HUES48 (cell line): ENCODE data around the gene CAB39L.

Source experiments
- H3K27ac ChIP-seq: one replicate; pipeline ENCODE4 v1.7.0; 2013; ENCODE audit warnings: low read depth, low read length, inconsistent platforms
- H3K27me3 ChIP-seq: 2 replicates; pipeline ENCODE4 v1.6.1; 2013; ENCODE audit warnings: mild to moderate bottlenecking, low read length; ENCODE audit not compliant: control insufficient read depth, insufficient read depth
- H3K36me3 ChIP-seq: 2 replicates; pipeline ENCODE4 v1.6.1; 2013; ENCODE audit warnings: low read length; ENCODE audit not compliant: control insufficient read depth, insufficient read depth
- H3K4me1 ChIP-seq: 2 replicates; pipeline ENCODE4 v1.6.1; 2013; ENCODE audit warnings: mild to moderate bottlenecking, low read length; ENCODE audit not compliant: control insufficient read depth, insufficient read depth
- H3K4me3 ChIP-seq: 2 replicates; pipeline ENCODE4 v1.5.1; 2013; ENCODE audit warnings: mild to moderate bottlenecking, low read depth, low read length
- H3K9ac ChIP-seq: 2 replicates; pipeline ENCODE4 v1.6.1; 2013; ENCODE audit warnings: mild to moderate bottlenecking, low read depth, low read length, moderate library complexity
- H3K9me3 ChIP-seq: 2 replicates; pipeline ENCODE4 v1.6.1; 2013; ENCODE audit warnings: low read length; ENCODE audit not compliant: control insufficient read depth, insufficient read depth

Gene CAB39L

GRCh38 chr13:49308921-49309408, 134.9 kb downstream of the CAB39L start:
- H3K36me3 ChIP-seq, result no peaks in the 10 kb centered on the region
- no peaks in the 10 kb centered on the region for H3K9me3 ChIP-seq
- H3K27me3 ChIP-seq, result no peaks in the 10 kb centered on the region
- no peak overlapping the region for H3K9ac ChIP-seq
- no peak overlapping the region for H3K4me3 ChIP-seq
- H3K27ac ChIP-seq, result no peak overlapping the region
- H3K4me1 ChIP-seq, result no peaks in the 10 kb centered on the region

GRCh38 chr13:49308097-49308875, 135.6 kb downstream of the CAB39L start:
- Histone ChIP-seq H3K4me3 (no peak overlapping the region), H3K27ac (no peak overlapping the region), H3K9ac (no peak overlapping the region)

DNA sequence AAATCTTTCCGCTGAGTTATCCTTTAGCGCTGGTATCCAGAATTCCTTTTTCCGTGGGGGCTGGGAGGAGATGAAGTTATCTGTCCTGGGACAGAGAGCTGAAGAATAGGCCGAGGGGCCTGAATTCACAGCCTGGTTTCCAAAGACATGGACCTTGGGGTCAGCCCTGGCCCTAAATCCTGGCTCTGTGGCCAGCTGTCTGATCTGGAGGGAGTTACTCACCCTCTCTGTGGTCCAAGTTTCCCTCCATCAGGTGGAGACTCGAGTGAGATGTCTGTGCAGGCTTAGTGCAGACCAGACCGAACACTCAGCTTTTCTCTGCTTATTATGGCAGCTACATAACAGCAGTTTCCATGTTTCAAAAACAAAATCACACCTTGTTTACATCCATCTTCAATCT, 136.5 kb downstream of the CAB39L start:
- no peak overlapping the region for H3K9ac ChIP-seq
- no peak overlapping the region for H3K4me3 ChIP-seq
- no peaks in the 10 kb centered on the region for H3K36me3 ChIP-seq
- no peaks in the 10 kb centered on the region for H3K4me1 ChIP-seq
- H3K27ac ChIP-seq, result no peak overlapping the region
- H3K9me3 ChIP-seq, result no peaks in the 10 kb centered on the region
- no peaks in the 10 kb centered on the region for H3K27me3 ChIP-seq

More at GRCh38 chr13:49308097-49308875, 135.6 kb downstream of the CAB39L start:
- no peaks in the 10 kb centered on the region for H3K27me3 ChIP-seq
- H3K36me3 ChIP-seq, result no peaks in the 10 kb centered on the region
- no peaks in the 10 kb centered on the region for H3K9me3 ChIP-seq
- no peaks in the 10 kb centered on the region for H3K4me1 ChIP-seq

GRCh38 chr13:49305792-49306425, 138.0 kb downstream of the CAB39L start:
- no peaks in the 10 kb centered on the region for H3K27me3 ChIP-seq
- no peak overlapping the region for H3K27ac ChIP-seq
- no peaks in the 10 kb centered on the region for H3K4me1 ChIP-seq
- H3K4me3 ChIP-seq, result no peak overlapping the region
- H3K36me3 ChIP-seq, result no peaks in the 10 kb centered on the region
- no peaks in the 10 kb centered on the region for H3K9me3 ChIP-seq
- no peak overlapping the region for H3K9ac ChIP-seq

DNA sequence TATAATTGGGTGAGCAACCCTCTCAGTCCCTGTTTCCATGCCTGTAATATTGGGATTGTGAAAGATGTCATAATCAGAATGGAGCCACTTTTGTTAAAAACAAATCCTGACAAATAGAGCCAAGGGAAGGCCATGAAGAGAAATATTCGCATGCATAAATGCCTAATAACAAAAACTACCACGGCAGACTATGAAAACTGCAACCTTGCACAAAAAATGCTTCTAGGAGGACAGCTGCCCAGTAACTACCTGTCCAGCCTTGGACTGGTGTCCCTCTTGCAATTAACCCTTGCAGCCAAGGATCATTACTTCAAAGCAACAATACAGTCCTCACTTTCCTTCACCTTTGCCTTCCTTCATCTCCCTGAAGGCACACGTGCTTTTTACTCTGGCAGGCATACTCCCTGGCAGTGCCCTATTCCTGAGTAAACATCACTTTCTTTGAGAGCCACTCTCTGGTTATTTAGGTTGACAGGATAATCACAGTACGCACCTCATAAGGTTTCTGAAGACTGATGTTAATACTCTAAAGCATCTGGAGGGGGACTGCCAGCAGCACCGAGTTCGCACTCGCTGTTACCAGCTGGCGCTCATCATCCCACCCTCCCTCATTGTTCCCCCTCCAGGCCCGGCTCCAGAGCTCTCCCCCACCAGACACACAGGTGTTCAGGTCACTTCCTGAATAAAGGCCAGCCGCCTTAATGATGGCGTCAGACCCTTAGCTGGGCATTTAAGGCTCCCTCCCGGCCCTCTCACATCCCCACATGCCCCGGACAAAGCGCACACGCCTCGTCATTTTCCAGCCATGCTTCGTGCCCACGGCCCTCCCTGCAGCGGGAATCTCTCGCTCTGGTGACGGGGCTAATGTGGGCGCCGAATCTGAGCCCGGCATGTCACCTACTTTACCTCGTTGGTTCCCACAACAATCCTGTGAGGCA, 138.8 kb downstream of the CAB39L start:
- Histone ChIP-seq H3K4me3 (no peak overlapping the region), H3K36me3 (no peaks in the 10 kb centered on the region), H3K27ac (no peak overlapping the region), H3K4me1 (no peaks in the 10 kb centered on the region; the same call in 1 of the 2 replicates), H3K9me3 (no peaks in the 10 kb centered on the region), H3K27me3 (no peaks in the 10 kb centered on the region), H3K9ac (no peak overlapping the region)

DNA sequence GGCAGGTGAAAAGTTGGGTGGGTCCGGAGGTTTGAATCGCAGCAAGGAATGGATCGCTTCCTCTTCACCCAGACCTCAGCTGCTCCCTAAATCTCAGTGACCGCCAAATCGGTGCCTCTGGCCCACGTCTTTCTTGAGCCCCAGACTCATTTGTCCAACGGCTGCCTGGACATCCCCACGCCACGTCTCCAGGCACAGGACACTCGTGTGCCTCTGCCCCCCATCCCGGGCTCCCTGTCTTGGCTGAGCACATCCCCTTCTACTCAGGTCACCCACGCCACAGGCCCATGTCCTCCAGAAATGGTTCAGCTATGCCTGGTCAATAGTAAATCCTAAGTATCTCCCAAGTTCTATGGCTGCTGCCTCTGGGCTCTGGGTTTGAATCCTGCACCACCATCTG, 139.5 kb downstream of the CAB39L start:
- Histone ChIP-seq H3K27me3 (no peaks in the 10 kb centered on the region), H3K9me3 (no peaks in the 10 kb centered on the region), H3K9ac (no peak overlapping the region), H3K27ac (no peak overlapping the region), H3K4me3 (no peak overlapping the region), H3K4me1 (no peaks in the 10 kb centered on the region; the same call in 1 of the 2 replicates), H3K36me3 (no peaks in the 10 kb centered on the region)

DNA sequence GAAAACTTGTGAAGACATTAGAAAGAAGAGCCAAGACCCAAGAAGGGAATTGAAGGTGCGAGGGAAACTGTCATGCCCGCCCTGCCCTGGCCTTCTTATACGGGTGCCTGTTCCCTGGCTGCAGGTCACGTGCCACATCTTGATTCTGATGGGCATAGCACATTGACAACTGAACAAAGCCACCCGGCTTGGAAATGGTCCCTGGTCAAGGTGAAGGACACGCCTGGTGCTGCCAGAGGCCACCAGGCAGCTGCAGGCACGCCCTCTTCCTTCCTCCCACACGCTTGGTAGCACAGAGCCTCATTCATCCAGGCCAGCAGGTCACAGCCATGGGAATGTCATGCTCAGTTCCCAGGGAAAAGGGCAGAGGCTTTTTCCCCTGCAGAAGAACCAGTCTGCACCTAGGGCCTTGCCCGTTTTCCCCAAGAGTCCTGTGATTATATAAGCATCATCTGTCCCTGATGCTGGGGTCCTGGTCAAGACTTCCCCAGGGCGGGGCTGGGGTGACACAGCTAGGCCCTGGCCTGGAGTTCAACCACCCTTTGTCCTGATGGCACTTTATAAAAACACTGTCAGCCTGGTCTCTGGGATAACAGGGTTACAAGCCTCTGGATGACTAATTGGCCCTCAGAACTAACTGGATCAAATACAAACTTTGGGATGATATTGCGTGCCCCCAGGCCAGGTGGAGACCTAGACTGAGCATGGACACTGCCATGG, 140.2 kb downstream of the CAB39L start:
- no peaks in the 10 kb centered on the region; the same call in 1 of the 2 replicates for H3K4me1 ChIP-seq
- no peak overlapping the region for H3K9ac ChIP-seq
- H3K27me3 ChIP-seq, result no peaks in the 10 kb centered on the region
- no peaks in the 10 kb centered on the region for H3K9me3 ChIP-seq
- no peak overlapping the region for H3K4me3 ChIP-seq
- no peaks in the 10 kb centered on the region for H3K36me3 ChIP-seq
- H3K27ac ChIP-seq, result no peak overlapping the region

- H3K36me3 ChIP-seq, result no peaks in the 10 kb centered on the region
- H3K9ac ChIP-seq, result no peak overlapping the region
- H3K27ac ChIP-seq, result no peak overlapping the region
- no peaks in the 10 kb centered on the region; the same call in 1 of the 2 replicates for H3K4me1 ChIP-seq
- H3K4me3 ChIP-seq, result no peak overlapping the region
- no peaks in the 10 kb centered on the region for H3K9me3 ChIP-seq
- no peaks in the 10 kb centered on the region for H3K27me3 ChIP-seq
Observed at GRCh38 chr13:49302817-49303216, 141.0 kb downstream of the CAB39L start.

DNA sequence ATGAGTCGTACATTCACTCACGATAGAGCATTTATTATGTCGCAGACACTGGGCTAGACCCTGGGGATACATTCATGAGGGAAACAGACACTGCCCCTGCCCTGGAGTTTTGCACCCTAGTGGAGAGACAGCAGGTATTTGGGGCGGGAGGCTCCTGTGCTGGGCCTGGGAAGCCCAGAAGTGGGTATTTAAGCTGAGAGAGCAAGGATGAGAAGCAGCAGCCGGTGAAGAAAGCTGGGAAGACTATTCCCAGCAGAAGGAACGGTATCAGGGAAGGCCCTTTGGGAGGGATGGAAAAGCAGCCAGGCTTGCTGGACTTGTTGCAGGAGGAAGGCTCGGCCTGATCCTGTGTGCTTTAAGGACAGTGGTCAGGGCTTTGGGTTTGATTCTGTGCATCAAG, 141.6 kb downstream of the CAB39L start:
- H3K27me3 ChIP-seq, result no peaks in the 10 kb centered on the region
- no peak overlapping the region for H3K9ac ChIP-seq
- no peak overlapping the region for H3K27ac ChIP-seq
- no peaks in the 10 kb centered on the region; the same call in 1 of the 2 replicates for H3K4me1 ChIP-seq
- H3K4me3 ChIP-seq, result no peak overlapping the region
- no peaks in the 10 kb centered on the region for H3K36me3 ChIP-seq
- H3K9me3 ChIP-seq, result no peaks in the 10 kb centered on the region
